Measurements from ENCODE around the gene KLRF2.

The KLRF2 gene

GRCh38 chr12:9911708-9912107 is 30.4 kb downstream of the KLRF2 start:
- H3K4me3 ChIP-seq (ENCODE audit: low read depth, low read length), result no peak overlapping the region
- no peak for TF ChIP-seq CTCF (IDR thresholded peaks at IDR 0.05; ENCODE audit: insufficient read depth, low read depth, low read length, missing control alignments)
- no peak for DNase-seq (ENCODE audit: low read depth)

GRCh38 chr12:9919443-9919842 is 38.2 kb downstream of the KLRF2 start:
- no peak for DNase-seq (ENCODE audit: low read depth)
- no peak for TF ChIP-seq CTCF (IDR thresholded peaks at IDR 0.05; ENCODE audit: insufficient read depth, low read depth, low read length, missing control alignments)
- no peak overlapping the region for H3K4me3 ChIP-seq (ENCODE audit: low read depth, low read length)

GRCh38 chr12:9920451-9920850 is 39.2 kb downstream of the KLRF2 start:
- TF ChIP-seq CTCF (IDR thresholded peaks at IDR 0.05; ENCODE audit: insufficient read depth, low read depth, low read length, missing control alignments), result no peak
- no peak for DNase-seq (ENCODE audit: low read depth)
- no peak overlapping the region for H3K4me3 ChIP-seq (ENCODE audit: low read depth, low read length)

- DNase-seq (ENCODE audit: low read depth), result peak; percentile 8
- no peak overlapping the region for H3K4me3 ChIP-seq (ENCODE audit: low read depth, low read length)
- TF ChIP-seq CTCF (IDR thresholded peaks at IDR 0.05; ENCODE audit: insufficient read depth, low read depth, low read length, missing control alignments), result no peak
Observed at GRCh38 chr12:9922429-9922828, 41.1 kb downstream of the KLRF2 start.

- peak; percentile 31 for TF ChIP-seq CTCF (IDR thresholded peaks at IDR 0.05; ENCODE audit: insufficient read depth, low read depth, low read length, missing control alignments)
Observed at GRCh38 chr12:9925705-9926393, 44.6 kb downstream of the KLRF2 start.

GRCh38 chr12:9926876-9927275 is 45.6 kb downstream of the KLRF2 start:
- DNase-seq (ENCODE audit: low read depth), result no peak
- no peak overlapping the region for H3K4me3 ChIP-seq (ENCODE audit: low read depth, low read length)
- no peak for TF ChIP-seq CTCF (IDR thresholded peaks at IDR 0.05; ENCODE audit: insufficient read depth, low read depth, low read length, missing control alignments)

More at GRCh38 chr12:9925705-9926393, 44.6 kb downstream of the KLRF2 start:
- no peak overlapping the region for H3K4me3 ChIP-seq (ENCODE audit: low read depth, low read length)
- peak; percentile 42 for DNase-seq (ENCODE audit: low read depth)

- no peak for DNase-seq (ENCODE audit: low read depth)
- H3K4me3 ChIP-seq (ENCODE audit: low read depth, low read length), result no peak overlapping the region
- TF ChIP-seq CTCF (IDR thresholded peaks at IDR 0.05; ENCODE audit: insufficient read depth, low read depth, low read length, missing control alignments), result no peak
Observed at GRCh38 chr12:9928607-9929006, 47.3 kb downstream of the KLRF2 start.

All from GM12865 (cell line).